GM23248 (cell line): Measurements from ENCODE around the gene TNFRSF8. TPM values are rescaled to one million over a fixed set of nuclear protein-coding genes. Genes with fewer than 3 reads are reported as not detected.
"Not testable (repeated sequence)": the region's sequence is repeated elsewhere in the genome, so short reads cannot be mapped to it uniquely, and the experiment has no call there.

Experiments used
- DNase-seq: peaks from one replicate; pipeline ENCODE4 v3.0.0-alpha.2; 2015
- H2AFZ ChIP-seq: fragments of 200-600 bp; sonication (generic); 2 replicates; pipeline ENCODE4 v1.6.1; 2016; ENCODE audit warnings: antibody characterized with exemption
- H3F3A ChIP-seq: fragments of 200-600 bp; sonication (generic); 2 replicates; pipeline ENCODE4 v1.6.1; 2016; ENCODE audit warnings: mild to moderate bottlenecking, antibody characterized with exemption, mixed run types; ENCODE audit not compliant: insufficient read depth
- H3K27ac ChIP-seq: fragments of 200-600 bp; sonication (generic); 2 replicates; pipeline ENCODE4 v1.5.1; 2016; ENCODE audit warnings: mild to moderate bottlenecking
- H3K27me3 ChIP-seq: fragments of 200-600 bp; sonication (generic); replicated peaks from 2 replicates; pipeline ENCODE4 v1.6.1; 2016; ENCODE audit warnings: mild to moderate bottlenecking; ENCODE audit not compliant: insufficient read depth
- H3K36me3 ChIP-seq: fragments of 200-600 bp; sonication (generic); 2 replicates; pipeline ENCODE4 v1.6.1; 2016; ENCODE audit warnings: low read depth, mild to moderate bottlenecking
- H3K4me1 ChIP-seq: fragments of 200-600 bp; sonication (generic); 2 replicates; pipeline ENCODE4 v1.6.1; 2016; ENCODE audit warnings: mild to moderate bottlenecking; ENCODE audit not compliant: insufficient read depth
- H3K4me2 ChIP-seq: fragments of 200-600 bp; sonication (generic); one replicate; pipeline ENCODE4 v1.6.1; 2016; ENCODE audit warnings: mild to moderate bottlenecking; ENCODE audit not compliant: unreplicated experiment
- H3K4me3 ChIP-seq: fragments of 200-600 bp; sonication (generic); 2 replicates; pipeline ENCODE4 v1.5.1; 2016; ENCODE audit warnings: mild to moderate bottlenecking
- H3K79me2 ChIP-seq: fragments of 200-600 bp; sonication (generic); 2 replicates; pipeline ENCODE4 v1.6.1; 2016; ENCODE audit warnings: mild to moderate bottlenecking; ENCODE audit not compliant: insufficient read depth
- H3K9ac ChIP-seq: fragments of 200-600 bp; sonication (generic); 2 replicates; pipeline ENCODE4 v1.6.1; 2016; ENCODE audit warnings: mild to moderate bottlenecking
- H3K9me2 ChIP-seq: fragments of 200-600 bp; sonication (generic); 2 replicates; pipeline ENCODE4 v1.6.1; 2016; ENCODE audit warnings: mixed run types, mild to moderate bottlenecking, moderate library complexity; ENCODE audit not compliant: insufficient read depth
- H3K9me3 ChIP-seq: fragments of 200-600 bp; sonication (generic); one replicate; pipeline ENCODE4 v1.6.1; 2017; ENCODE audit warnings: low read depth
- H4K20me1 ChIP-seq: fragments of 200-600 bp; sonication (generic); 2 replicates; pipeline ENCODE4 v1.6.0; 2016; ENCODE audit not compliant: insufficient read depth
- EZH2 ChIP-seq: fragments of 200-600 bp; sonication (generic); IDR thresholded peaks from 2 replicates; pipeline ENCODE4 v1.6.1; 2018; ENCODE audit warnings: antibody characterized with exemption, mild to moderate bottlenecking; ENCODE audit not compliant: insufficient read depth, poor library complexity, severe bottlenecking
- EZH2phosphoT487 ChIP-seq: fragments of 200-600 bp; sonication (generic); IDR thresholded peaks from 2 replicates; pipeline ENCODE4 v1.6.1; 2018; ENCODE audit warnings: antibody characterized with exemption, moderate library complexity, mild to moderate bottlenecking, low read depth; ENCODE audit not compliant: insufficient read depth
- WGBS, 2 experiments: methylation state at CpG; one replicate each; pipeline ENCODE4 v1.1.6; 2015 to 2017; ENCODE audit warnings: low lambda C conversion rate in 2 of 2, low coverage in 1 of 2; ENCODE audit errors: missing lambda C conversion rate in 2 of 2; 5-methylcytosine and 5-hydroxymethylcytosine counted together
- in situ Hi-C: fragments of 300-500 bp; cut with MboI; formaldehyde crosslinking; loops from 2 replicates; pipeline ENCODE4 v1.15.0; 2020
- polyA plus RNA-seq: library from polyadenylated mRNA; unstranded; fragments of >200 nt; fragmentation: Nextera tagmentation; extraction: Ambion mirVana; gene quantifications from 2 replicates; pipeline ENCODE4 v1.2.1, GENCODE V29; 2016
- total RNA-seq: library from RNA; depleted of rRNA; stranded (reverse); fragments of >200 nt; shearing (Covaris generic); gene quantifications from 2 replicates; pipeline ENCODE4 v1.2.3, GENCODE V29; 2014

TNFRSF8 gene
- total and polyA plus RNA-seq, 2 experiments from 2014 or later = 0.23 TPM; not detected in 1

GRCh38 chr1:12104417-12104816 lies 41.3 kb downstream of the TNFRSF8 start:
- no peaks in the 10 kb centered on the region for H3K9me3 ChIP-seq
- H3K27ac ChIP-seq = no peak overlapping the region
- no peak overlapping the region for H3K4me3 ChIP-seq
- no peak for DNase-seq
- H3K36me3 ChIP-seq = no peaks in the 10 kb centered on the region
- no peak overlapping the region for H3K9ac ChIP-seq
- H3K79me2 ChIP-seq = no peaks in the 10 kb centered on the region
- no peaks in the 10 kb centered on the region for H3K9me2 ChIP-seq
- H4K20me1 ChIP-seq = no peaks in the 10 kb centered on the region
- H3K4me2 ChIP-seq = no peak overlapping the region
- TF ChIP-seq EZH2phosphoT487 (no peak), EZH2 (no peak)
- 54 to 64% methylated on average over 13 of the region's 13 CpGs for WGBS, 2 experiments
- no peaks in the 10 kb centered on the region for H3K4me1 ChIP-seq
- no peak overlapping the region for H2AFZ ChIP-seq
- in situ Hi-C loops = no loop called here
- no peaks in the 10 kb centered on the region for H3K27me3 ChIP-seq
- H3F3A ChIP-seq = no peaks in the 10 kb centered on the region

DNA sequence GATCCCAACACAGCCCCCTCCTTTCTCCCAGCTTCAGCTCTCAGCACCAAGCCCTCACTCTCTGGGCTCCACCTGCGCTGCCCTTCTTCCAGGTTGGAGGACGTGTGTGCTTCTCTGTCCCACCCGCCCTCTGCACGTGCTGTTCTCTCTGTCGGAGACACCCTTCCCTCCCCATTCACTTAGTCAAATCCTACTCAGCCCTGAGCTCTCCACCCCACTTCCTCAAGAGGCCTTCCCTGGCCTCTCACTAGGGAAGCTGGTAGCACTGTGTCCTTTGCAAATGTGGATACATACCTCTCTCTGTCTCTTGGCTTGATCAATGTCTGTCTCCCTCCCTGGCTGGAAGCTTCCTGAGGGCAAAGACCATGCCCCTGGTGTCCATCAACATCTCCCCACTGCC lies 43.0 kb downstream of the TNFRSF8 start:
- Histone ChIP-seq H3K9me3 (no peaks in the 10 kb centered on the region), H3K4me1 (no peaks in the 10 kb centered on the region), H3K27ac (no peak overlapping the region), H2AFZ (no peak overlapping the region), H3K36me3 (no peaks in the 10 kb centered on the region), H3K9me2 (no peaks in the 10 kb centered on the region), H3F3A (no peaks in the 10 kb centered on the region), H3K27me3 (no peaks in the 10 kb centered on the region), H3K9ac (no peak overlapping the region), H3K79me2 (no peaks in the 10 kb centered on the region), H3K4me3 (no peak overlapping the region), H4K20me1 (no peaks in the 10 kb centered on the region), H3K4me2 (no peak overlapping the region)
- no peak for TF ChIP-seq EZH2phosphoT487
- TF ChIP-seq EZH2 = no peak
- WGBS, 2 experiments = 47 to 50% methylated on average over 5 of the region's 5 CpGs
- no peak for DNase-seq
- in situ Hi-C loops = no loop called here

DNA sequence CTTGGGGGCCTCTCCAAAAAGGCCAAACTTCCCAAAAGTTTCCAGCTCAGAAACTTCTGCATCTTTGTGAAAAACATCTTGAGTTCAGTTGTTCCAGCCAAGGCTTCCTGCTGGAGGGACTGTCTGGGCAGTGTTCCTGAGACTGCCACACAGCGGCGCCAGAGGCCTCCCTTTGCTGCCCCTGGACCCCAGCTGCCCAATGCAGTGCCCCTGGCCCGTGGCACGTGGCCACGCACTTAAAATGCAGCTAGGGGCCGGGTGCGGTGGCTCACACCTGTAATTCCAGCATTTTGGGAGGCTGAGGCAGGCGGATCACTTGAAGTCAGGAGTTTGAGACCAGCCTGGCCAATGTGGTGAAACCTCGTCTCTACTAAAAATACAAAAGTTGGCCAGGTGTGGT lies 43.8 kb downstream of the TNFRSF8 start:
- H3K79me2 ChIP-seq, H3K4me3 ChIP-seq, H3K36me3 ChIP-seq, H3K27ac ChIP-seq, H3K4me2 ChIP-seq, H3K9me2 ChIP-seq, H3K9ac ChIP-seq, H3K27me3 ChIP-seq, H4K20me1 ChIP-seq, H3F3A ChIP-seq, H3K4me1 ChIP-seq, H3K9me3 ChIP-seq, in situ Hi-C loops, H2AFZ ChIP-seq: not testable (repeated sequence)
- 54 to 58% methylated on average over 9 of the region's 9 CpGs for WGBS, 2 experiments
- DNase-seq = peak; percentile 14

DNA sequence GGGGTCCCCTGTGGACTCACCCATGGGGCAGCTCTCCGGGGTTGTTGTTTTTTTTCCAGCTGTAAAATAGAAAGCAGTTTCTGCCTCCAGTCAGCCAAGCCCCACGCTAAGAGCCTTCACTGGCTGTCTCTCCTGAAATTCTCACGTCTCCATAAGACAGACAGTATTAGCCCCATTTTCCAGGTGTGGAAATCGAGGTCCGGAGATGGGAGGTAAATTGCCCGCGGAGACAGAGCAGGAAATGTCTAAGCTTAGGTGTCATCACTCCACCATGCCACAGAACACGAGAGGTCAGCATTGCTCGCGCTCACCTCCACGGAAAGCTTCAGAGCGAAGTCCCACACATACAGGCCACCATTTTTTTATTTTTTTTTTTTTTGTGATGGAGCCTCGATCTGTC lies 44.6 kb downstream of the TNFRSF8 start:
- Histone ChIP-seq H3K4me3 (no peak overlapping the region), H3K9ac (no peak overlapping the region), H3K4me2 (no peak overlapping the region), H3K36me3 (no peaks in the 10 kb centered on the region), H3K27me3 (no peaks in the 10 kb centered on the region), H3K27ac (no peak overlapping the region), H3K9me2 (no peaks in the 10 kb centered on the region), H3K9me3 (no peaks in the 10 kb centered on the region), H3F3A (no peaks in the 10 kb centered on the region), H4K20me1 (no peaks in the 10 kb centered on the region), H3K79me2 (no peaks in the 10 kb centered on the region), H2AFZ (no peak overlapping the region), H3K4me1 (0 out of 2 replicates have a peak, but pooled peaks cover 3% of the 10 kb centered on the region)
- no peak for DNase-seq
- in situ Hi-C loops = no loop called here
- 68 to 71% methylated on average over 12 to 13 of the region's 13 CpGs for WGBS, 2 experiments
- TF ChIP-seq EZH2 = no peak
- no peak for TF ChIP-seq EZH2phosphoT487

GRCh38 chr1:12109901-12110300 lies 46.8 kb downstream of the TNFRSF8 start:
- TF ChIP-seq EZH2phosphoT487 = no peak
- no peak for TF ChIP-seq EZH2
- no peaks in the 10 kb centered on the region for H3K79me2 ChIP-seq
- no peak for DNase-seq
- in situ Hi-C loops = no loop called here
- no peak overlapping the region for H3K9ac ChIP-seq
- H2AFZ ChIP-seq = no peak overlapping the region
- H3K4me3 ChIP-seq = no peak overlapping the region
- 79 to 83% methylated on average over 9 of the region's 10 CpGs for WGBS, 2 experiments
- H3K9me2 ChIP-seq = no peaks in the 10 kb centered on the region
- H3K4me2 ChIP-seq = no peak overlapping the region
- 0 out of 2 replicates have a peak, but pooled peaks cover 10% of the 10 kb centered on the region for H3K4me1 ChIP-seq
- H4K20me1 ChIP-seq = no peaks in the 10 kb centered on the region
- H3K9me3 ChIP-seq = no peaks in the 10 kb centered on the region
- no peaks in the 10 kb centered on the region for H3F3A ChIP-seq
- no peaks in the 10 kb centered on the region for H3K36me3 ChIP-seq
- no peak overlapping the region for H3K27ac ChIP-seq
- no peaks in the 10 kb centered on the region for H3K27me3 ChIP-seq
